A549 (cell line): Measurements from ENCODE around the gene ACTN1. TPM values are rescaled to one million over a fixed set of nuclear protein-coding genes. Genes with fewer than 3 reads are reported as not detected.

Source experiments
- ATAC-seq, 2 experiments: fragments of 200-7000 bp in 1 of 2; fragments of >200 bp in 1 of 2; cut with Nextera tagmentation in 1 of 2; cut with Tn5 transposase in 1 of 2; 3 replicates each; pipeline versions ENCODE4 v1.8.0 to v1.9.1; 2018 to 2020; ENCODE audit warnings: mild to moderate bottlenecking in 1 of 2, moderate library complexity in 1 of 2
- CTCF ChIA-PET: fragments of 300-600 bp; sonication (Branson Sonifier 250); formaldehyde crosslinking; extraction: SDS; loops from one replicate; lab custom pipeline; 2021; ENCODE audit warnings: antibody characterized with exemption, inconsistent platforms; lab: Yijun Ruan, JAX
- POLR2A ChIA-PET: fragments of 350-600 bp; formaldehyde crosslinking; extraction: SDS; loops from one replicate; lab custom pipeline; 2021; ENCODE audit warnings: antibody characterized with exemption, inconsistent platforms; lab: Yijun Ruan, JAX
- DNase-seq, 2 experiments: peaks; one replicate each; pipeline versions ENCODE4 v3.0.0 to v3.0.0-alpha.2; 2011 to 2016; ENCODE audit warnings: low read depth in 1 of 2, low spot score in 1 of 2
- FAIRE-seq: peaks from 2 replicates; lab custom pipeline; 2011; peaks lifted over from hg19 to GRCh38; lab: Jason Lieb, UNC
- H3K27ac ChIP-seq, 2 experiments: fragments of >200 bp; sonication (Bioruptor Twin); formaldehyde crosslinking; 3 replicates each; pipeline ENCODE4 v1.5.1; 2016 to 2017
- H3K4me1 ChIP-seq: fragments of >200 bp; sonication (Bioruptor Twin); formaldehyde crosslinking; 3 replicates; pipeline ENCODE4 v1.6.1; 2016
- H3K4me2 ChIP-seq: fragments of >200 bp; sonication (Bioruptor Twin); formaldehyde crosslinking; 3 replicates; pipeline ENCODE4 v1.6.1; 2016
- H3K4me3 ChIP-seq: fragments of >200 bp; sonication (Bioruptor Twin); formaldehyde crosslinking; 3 replicates; pipeline ENCODE4 v1.5.1; 2016
- H3K9me3 ChIP-seq: fragments of >200 bp; sonication (Bioruptor Twin); formaldehyde crosslinking; 3 replicates; pipeline ENCODE4 v1.6.1; 2016
- BHLHE40 ChIP-seq: IDR thresholded peaks from 2 replicates; pipeline ENCODE4 v1.6.1; 2012; ENCODE audit warnings: low read depth, low read length, inconsistent platforms
- CBX2 ChIP-seq: fragments of 200-600 bp; sonication (generic); IDR thresholded peaks from 2 replicates; pipeline ENCODE4 v1.6.1; 2016; ENCODE audit warnings: low read depth, mild to moderate bottlenecking, borderline replicate concordance
- CBX8 ChIP-seq: fragments of 200-600 bp; sonication (generic); IDR thresholded peaks from 2 replicates; pipeline ENCODE4 v1.6.1; 2016
- CHD4 ChIP-seq: fragments of 200-600 bp; sonication (generic); IDR thresholded peaks from 2 replicates; pipeline ENCODE4 v1.6.1; 2016; ENCODE audit warnings: antibody characterized with exemption, mild to moderate bottlenecking, borderline replicate concordance
- CTCF ChIP-seq: fragments of >200 bp; sonication (Bioruptor Twin); formaldehyde crosslinking; IDR thresholded peaks from 3 replicates; pipeline ENCODE4 v1.5.1; 2016
- ELK1 ChIP-seq: fragments of 150-350 bp; IDR thresholded peaks from 2 replicates; pipeline ENCODE4 v1.6.1; 2014; ENCODE audit warnings: low read depth, mild to moderate bottlenecking, low read length
- EP300 ChIP-seq, 2 experiments: fragments of >200 bp; sonication (Bioruptor Twin); formaldehyde crosslinking; IDR thresholded peaks; 2 replicates in 1 of 2; 3 replicates in 1 of 2; pipeline ENCODE4 v1.6.1; 2016 to 2017
- FOSB ChIP-seq: fragments of 250-450 bp; sonication (Bioruptor Pico); IDR thresholded peaks from 2 replicates; pipeline ENCODE4 v1.5.0; 2020; ENCODE audit warnings: mild to moderate bottlenecking, moderate library complexity
- HES2 ChIP-seq: fragments of >200 bp; sonication (Bioruptor Twin); formaldehyde crosslinking; IDR thresholded peaks from 2 replicates; pipeline ENCODE4 v1.6.1; 2016
- HMGXB4 ChIP-seq: fragments of 250-450 bp; sonication (Bioruptor Pico); IDR thresholded peaks from 2 replicates; pipeline ENCODE4 v1.5.0; 2021; ENCODE audit warnings: mild to moderate bottlenecking, moderate library complexity, borderline replicate concordance
- JUN ChIP-seq, 2 experiments: fragments of >200 bp; sonication (Bioruptor Twin); formaldehyde crosslinking; IDR thresholded peaks; 2 replicates in 1 of 2; 3 replicates in 1 of 2; pipeline ENCODE4 v1.6.1; 2016 to 2017
- MAFK ChIP-seq: fragments of 450-650 bp; IDR thresholded peaks from 2 replicates; pipeline ENCODE4 v1.6.1; 2014; ENCODE audit not compliant: partially characterized antibody
- MAX ChIP-seq: IDR thresholded peaks from 2 replicates; pipeline ENCODE4 v1.6.1; 2012
- MAZ ChIP-seq: fragments of 150-350 bp; IDR thresholded peaks from 2 replicates; pipeline ENCODE4 v1.6.1; 2014; ENCODE audit warnings: antibody characterized with exemption, low read depth, low read length, borderline replicate concordance
- MYC ChIP-seq: IDR thresholded peaks from 2 replicates; pipeline ENCODE4 v1.6.1; 2012; ENCODE audit warnings: mild to moderate bottlenecking, inconsistent platforms, low read length, improper control_type of control experiment, borderline replicate concordance
- PHF8 ChIP-seq: fragments of 200-600 bp; sonication (generic); IDR thresholded peaks from 2 replicates; pipeline ENCODE4 v1.6.1; 2016; ENCODE audit warnings: low read depth, mild to moderate bottlenecking, antibody characterized with exemption, moderate library complexity, borderline replicate concordance
- POLR2A ChIP-seq: IDR thresholded peaks from 2 replicates; pipeline ENCODE4 v1.6.1; 2012; ENCODE audit warnings: mild to moderate bottlenecking, low read length
- POLR2AphosphoS2 ChIP-seq: conservative IDR thresholded peaks from 2 replicates; pipeline ENCODE4 v1.6.1; 2012; ENCODE audit warnings: low read length, improper control_type of control experiment, inconsistent platforms
- RARB ChIP-seq: fragments of 250-450 bp; sonication (Bioruptor Pico); IDR thresholded peaks from 2 replicates; pipeline ENCODE4 v1.8.0; 2021; ENCODE audit warnings: mild to moderate bottlenecking, moderate library complexity
- REST ChIP-seq: fragments of 200-600 bp; sonication (generic); IDR thresholded peaks from 2 replicates; pipeline ENCODE4 v1.6.1; 2016; ENCODE audit warnings: antibody characterized with exemption, mild to moderate bottlenecking, moderate library complexity
- RFX5 ChIP-seq: fragments of 450-650 bp; IDR thresholded peaks from 2 replicates; pipeline ENCODE4 v1.7.1; 2014; ENCODE audit warnings: antibody characterized with exemption, mild to moderate bottlenecking, moderate library complexity
- TFCP2L1 ChIP-seq: fragments of 250-450 bp; sonication (Bioruptor Pico); IDR thresholded peaks from 2 replicates; pipeline ENCODE4 v1.5.0; 2021; ENCODE audit warnings: mild to moderate bottlenecking
- WGBS: methylation state at CpG from one replicate; pipeline ENCODE4 v1.1.6; 2017; ENCODE audit errors: missing lambda C conversion rate; 5-methylcytosine and 5-hydroxymethylcytosine counted together
- polyA plus RNA-seq, 4 experiments: library from polyadenylated mRNA; depleted of rRNA in 3 of 4; stranded (reverse); fragments of >200 nt; fragmentation: RNase III in 1 of 4; extraction: RNeasy Plus Mini Kit Qiagen cat#74134 plus additional on column Dnase treatment in 1 of 4; gene quantifications; 2 replicates in 3 of 4; 3 replicates in 1 of 4; pipeline ENCODE4 v1.2.3, GENCODE V29; 2011 to 2017

The ACTN1 gene
- polyA plus RNA-seq, 2 of the 4 experiments (the other 2 are of a cell fraction) = 208 to 245 TPM

GRCh38 chr14:68998062-68998461, 19.0 kb upstream of the ACTN1 start:
- no peak overlapping the region for H3K27ac ChIP-seq
- H3K4me1 ChIP-seq = no peaks in the 10 kb centered on the region
- no peak for ATAC-seq
- CTCF ChIA-PET = interaction anchor here (0.7 to 7.6 kb wide), 3 partner anchors 8 to 58 kb away, joined by 3 to 48 read pairs (median 3); no protein-coding TSS in a partner anchor
- no peak for DNase-seq
- 74% methylated on average over 5 of the region's 5 CpGs for WGBS
- TF ChIP-seq POLR2A = no peak
- no peak for TF ChIP-seq HMGXB4
- no peak for TF ChIP-seq EP300 (IDR thresholded peaks at IDR 0.05)
- TF ChIP-seq JUN (IDR thresholded peaks at IDR 0.05) = no peak
- TF ChIP-seq REST = no peak
- TF ChIP-seq MYC = no peak
- TF ChIP-seq CHD4 = no peak
- TF ChIP-seq CBX2 = no peak
- TF ChIP-seq MAX = no peak
- no peak for TF ChIP-seq RARB (CRISPR knock-in tag)
- TF ChIP-seq, all 56 proteins: peak for 0
- H3K4me2 ChIP-seq = no peak overlapping the region
- H3K9me3 ChIP-seq = 0 out of 3 replicates have a peak, but pooled peaks cover 4% of the 10 kb centered on the region
- FAIRE-seq = no peak
- POLR2A ChIA-PET = no interaction called here
- H3K4me3 ChIP-seq = no peak overlapping the region

- TF ChIP-seq CTCF = no peak
- TF ChIP-seq RFX5 = no peak
- no peak for TF ChIP-seq HES2
- TF ChIP-seq MAZ = no peak
- no peak for TF ChIP-seq TFCP2L1 (CRISPR knock-in tag)
- no peak for TF ChIP-seq POLR2AphosphoS2
- TF ChIP-seq FOSB (CRISPR knock-in tag) = no peak
- TF ChIP-seq PHF8 = no peak
- no peak for TF ChIP-seq POLR2A
- TF ChIP-seq RARB (CRISPR knock-in tag) = no peak
- no peak for TF ChIP-seq CBX8
- no peak for TF ChIP-seq BHLHE40
- no peak for TF ChIP-seq ELK1
- TF ChIP-seq MAFK = no peak
- FAIRE-seq (no peak), ATAC-seq (no peak), DNase-seq (no peak)
- Histone ChIP-seq H3K9me3 (0 out of 3 replicates have a peak, but pooled peaks cover 4% of the 10 kb centered on the region), H3K4me2 (no peak overlapping the region), H3K27ac (no peak overlapping the region), H3K4me1 (no peaks in the 10 kb centered on the region), H3K4me3 (no peak overlapping the region)
- POLR2A ChIA-PET = no interaction called here
- CTCF ChIA-PET = interaction anchor here (0.8 kb wide), 1 partner anchor 95 kb away, joined by 3 read pairs; no protein-coding TSS in a partner anchor
- 95% methylated on average over 4 of the region's 4 CpGs for WGBS
Observed at GRCh38 chr14:68995731-68996130, 16.6 kb upstream of the ACTN1 start.
